ENCODE measurements around the gene CES4A.

CES4A gene

GRCh38 chr16:66950971-66951790 lies 37.2 kb upstream of the CES4A start (continued):
- TF ChIP-seq, protein P1, sequence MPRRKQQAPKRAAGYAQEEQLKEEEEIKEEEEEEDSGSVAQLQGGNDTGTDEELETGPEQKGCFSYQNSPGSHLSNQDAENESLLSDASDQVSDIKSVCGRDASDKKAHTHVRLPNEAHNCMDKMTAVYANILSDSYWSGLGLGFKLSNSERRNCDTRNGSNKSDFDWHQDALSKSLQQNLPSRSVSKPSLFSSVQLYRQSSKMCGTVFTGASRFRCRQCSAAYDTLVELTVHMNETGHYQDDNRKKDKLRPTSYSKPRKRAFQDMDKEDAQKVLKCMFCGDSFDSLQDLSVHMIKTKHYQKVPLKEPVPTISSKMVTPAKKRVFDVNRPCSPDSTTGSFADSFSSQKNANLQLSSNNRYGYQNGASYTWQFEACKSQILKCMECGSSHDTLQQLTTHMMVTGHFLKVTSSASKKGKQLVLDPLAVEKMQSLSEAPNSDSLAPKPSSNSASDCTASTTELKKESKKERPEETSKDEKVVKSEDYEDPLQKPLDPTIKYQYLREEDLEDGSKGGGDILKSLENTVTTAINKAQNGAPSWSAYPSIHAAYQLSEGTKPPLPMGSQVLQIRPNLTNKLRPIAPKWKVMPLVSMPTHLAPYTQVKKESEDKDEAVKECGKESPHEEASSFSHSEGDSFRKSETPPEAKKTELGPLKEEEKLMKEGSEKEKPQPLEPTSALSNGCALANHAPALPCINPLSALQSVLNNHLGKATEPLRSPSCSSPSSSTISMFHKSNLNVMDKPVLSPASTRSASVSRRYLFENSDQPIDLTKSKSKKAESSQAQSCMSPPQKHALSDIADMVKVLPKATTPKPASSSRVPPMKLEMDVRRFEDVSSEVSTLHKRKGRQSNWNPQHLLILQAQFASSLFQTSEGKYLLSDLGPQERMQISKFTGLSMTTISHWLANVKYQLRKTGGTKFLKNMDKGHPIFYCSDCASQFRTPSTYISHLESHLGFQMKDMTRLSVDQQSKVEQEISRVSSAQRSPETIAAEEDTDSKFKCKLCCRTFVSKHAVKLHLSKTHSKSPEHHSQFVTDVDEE (CRISPR knock-in tag; IDR thresholded peaks at IDR 0.05) = no peak
- no peak for TF ChIP-seq BACH2 (CRISPR knock-in tag; IDR thresholded peaks at IDR 0.05; ENCODE audit: borderline replicate concordance)
- no peak for TF ChIP-seq ISL1 (CRISPR knock-in tag; IDR thresholded peaks at IDR 0.05)
- no peak for TF ChIP-seq TCF4 (CRISPR knock-in tag; IDR thresholded peaks at IDR 0.05; ENCODE audit: borderline replicate concordance)

DNA sequence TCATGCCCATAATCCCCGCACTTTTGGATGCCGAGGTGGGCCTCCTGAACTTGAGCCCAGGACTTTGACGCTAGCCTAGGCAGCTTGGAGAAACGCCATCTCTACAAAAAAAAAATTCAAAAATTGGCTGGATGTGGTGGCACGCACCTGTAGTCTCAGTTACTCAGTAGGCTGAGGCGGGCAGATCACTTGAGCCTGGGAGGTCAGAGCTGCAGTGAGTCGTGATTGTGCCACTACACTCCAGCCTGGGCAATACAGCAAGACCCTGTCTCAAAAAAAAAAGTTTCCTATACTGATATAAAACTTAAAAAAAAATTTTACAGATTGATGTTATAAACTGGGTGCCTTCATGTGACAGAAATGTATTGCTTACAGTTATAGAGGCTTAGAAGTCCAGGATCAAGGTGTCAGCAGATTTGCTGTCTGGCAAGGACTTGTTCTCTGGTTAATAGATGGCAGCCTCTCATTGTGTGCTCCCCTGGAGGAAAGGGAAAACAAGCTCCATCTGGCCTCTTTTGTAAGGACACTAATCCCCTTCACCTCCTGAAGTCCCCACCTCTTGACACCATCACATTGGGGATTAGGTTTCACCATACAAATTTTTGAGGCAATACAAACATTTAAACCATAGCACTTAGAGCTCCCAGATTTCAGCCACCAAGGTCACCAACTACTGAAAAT lies 35.8 kb upstream of the CES4A start:
- no peak for TF ChIP-seq ARNTL (CRISPR knock-in tag; IDR thresholded peaks at IDR 0.05; ENCODE audit: borderline replicate concordance, low read depth)
- no peak for TF ChIP-seq ZFP3 (CRISPR knock-in tag; IDR thresholded peaks at IDR 0.05)
- TF ChIP-seq, protein P2, sequence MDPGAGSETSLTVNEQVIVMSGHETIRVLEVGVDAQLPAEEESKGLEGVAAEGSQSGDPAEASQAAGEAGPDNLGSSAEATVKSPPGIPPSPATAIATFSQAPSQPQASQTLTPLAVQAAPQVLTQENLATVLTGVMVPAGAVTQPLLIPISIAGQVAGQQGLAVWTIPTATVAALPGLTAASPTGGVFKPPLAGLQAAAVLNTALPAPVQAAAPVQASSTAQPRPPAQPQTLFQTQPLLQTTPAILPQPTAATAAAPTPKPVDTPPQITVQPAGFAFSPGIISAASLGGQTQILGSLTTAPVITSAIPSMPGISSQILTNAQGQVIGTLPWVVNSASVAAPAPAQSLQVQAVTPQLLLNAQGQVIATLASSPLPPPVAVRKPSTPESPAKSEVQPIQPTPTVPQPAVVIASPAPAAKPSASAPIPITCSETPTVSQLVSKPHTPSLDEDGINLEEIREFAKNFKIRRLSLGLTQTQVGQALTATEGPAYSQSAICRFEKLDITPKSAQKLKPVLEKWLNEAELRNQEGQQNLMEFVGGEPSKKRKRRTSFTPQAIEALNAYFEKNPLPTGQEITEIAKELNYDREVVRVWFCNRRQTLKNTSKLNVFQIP (CRISPR knock-in tag; IDR thresholded peaks at IDR 0.05; ENCODE audit: borderline replicate concordance, low read depth) = no peak
- no peak for TF ChIP-seq TCF4 (CRISPR knock-in tag; IDR thresholded peaks at IDR 0.05; ENCODE audit: borderline replicate concordance)
- no peak for TF ChIP-seq ZNF8 (CRISPR knock-in tag; IDR thresholded peaks at IDR 0.05)
- no peak for TF ChIP-seq ZC3H10 (CRISPR knock-in tag; IDR thresholded peaks at IDR 0.05)
- TF ChIP-seq ISL1 (CRISPR knock-in tag; IDR thresholded peaks at IDR 0.05) = no peak
- no peak for TF ChIP-seq PPARA (CRISPR knock-in tag; IDR thresholded peaks at IDR 0.05; ENCODE audit: borderline replicate concordance)
- TF ChIP-seq GLIS3 (CRISPR knock-in tag; IDR thresholded peaks at IDR 0.05) = no peak
- no peak for TF ChIP-seq CSDC2 (CRISPR knock-in tag; IDR thresholded peaks at IDR 0.05)
- TF ChIP-seq, protein P3, sequence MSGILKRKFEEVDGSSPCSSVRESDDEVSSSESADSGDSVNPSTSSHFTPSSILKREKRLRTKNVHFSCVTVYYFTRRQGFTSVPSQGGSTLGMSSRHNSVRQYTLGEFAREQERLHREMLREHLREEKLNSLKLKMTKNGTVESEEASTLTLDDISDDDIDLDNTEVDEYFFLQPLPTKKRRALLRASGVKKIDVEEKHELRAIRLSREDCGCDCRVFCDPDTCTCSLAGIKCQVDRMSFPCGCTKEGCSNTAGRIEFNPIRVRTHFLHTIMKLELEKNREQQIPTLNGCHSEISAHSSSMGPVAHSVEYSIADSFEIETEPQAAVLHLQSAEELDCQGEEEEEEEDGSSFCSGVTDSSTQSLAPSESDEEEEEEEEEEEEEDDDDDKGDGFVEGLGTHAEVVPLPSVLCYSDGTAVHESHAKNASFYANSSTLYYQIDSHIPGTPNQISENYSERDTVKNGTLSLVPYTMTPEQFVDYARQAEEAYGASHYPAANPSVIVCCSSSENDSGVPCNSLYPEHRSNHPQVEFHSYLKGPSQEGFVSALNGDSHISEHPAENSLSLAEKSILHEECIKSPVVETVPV (CRISPR knock-in tag; IDR thresholded peaks at IDR 0.05) = no peak
- TF ChIP-seq BACH2 (CRISPR knock-in tag; IDR thresholded peaks at IDR 0.05; ENCODE audit: borderline replicate concordance) = no peak
- no peak for TF ChIP-seq ESRRG (CRISPR knock-in tag; IDR thresholded peaks at IDR 0.05)
- TF ChIP-seq ZNF565 (CRISPR knock-in tag; conservative IDR thresholded peaks at IDR 0.05; ENCODE audit: low read depth) = no peak
- no peak for TF ChIP-seq RARB (CRISPR knock-in tag; IDR thresholded peaks at IDR 0.05)
- no peak for TF ChIP-seq OSR1 (CRISPR knock-in tag; IDR thresholded peaks at IDR 0.05)
- no peak for TF ChIP-seq SNAI2 (CRISPR knock-in tag; IDR thresholded peaks at IDR 0.05)
- ATAC-seq = no peak

DNA sequence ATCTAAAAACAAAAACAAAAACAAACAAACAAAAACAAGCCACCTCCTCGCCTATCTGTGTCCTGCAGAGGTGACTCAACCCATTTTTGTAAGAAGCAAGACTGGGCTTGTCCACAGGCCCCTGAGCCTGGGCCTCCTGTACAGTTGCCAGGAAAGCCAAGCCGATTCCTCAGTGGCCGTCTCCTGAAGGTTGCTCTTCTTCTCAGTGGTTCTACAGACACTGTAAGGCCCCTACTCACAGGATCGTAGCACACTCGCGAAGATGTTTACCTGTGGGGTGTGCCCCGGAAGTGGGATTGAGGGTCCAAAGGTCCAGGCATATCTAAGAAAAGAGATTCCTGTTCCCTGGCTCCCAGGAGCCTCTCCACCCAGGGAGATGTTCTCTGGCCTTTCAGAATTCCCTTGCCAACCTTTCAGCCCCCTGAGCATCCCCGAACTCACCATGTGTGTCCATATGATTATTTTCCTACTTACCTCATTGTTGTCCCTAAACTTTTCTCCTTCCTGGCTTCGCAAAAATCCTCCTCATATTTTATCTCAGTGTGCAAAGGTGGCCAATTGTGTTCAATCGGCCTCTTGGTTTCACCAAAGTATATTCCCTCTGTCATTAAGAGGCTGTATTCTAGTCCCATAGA lies 34.8 kb upstream of the CES4A start:
- peak; percentile 34 for ATAC-seq
- no peak for TF ChIP-seq ZC3H10 (CRISPR knock-in tag; IDR thresholded peaks at IDR 0.05)
- TF ChIP-seq ESRRG (CRISPR knock-in tag; IDR thresholded peaks at IDR 0.05) = no peak
- TF ChIP-seq ZFP30 (CRISPR knock-in tag; IDR thresholded peaks at IDR 0.05) = no peak
- no peak for TF ChIP-seq CREB5 (CRISPR knock-in tag; IDR thresholded peaks at IDR 0.05; ENCODE audit: low read depth)
- TF ChIP-seq RARB (CRISPR knock-in tag; IDR thresholded peaks at IDR 0.05) = no peak
- no peak for TF ChIP-seq GLIS3 (CRISPR knock-in tag; IDR thresholded peaks at IDR 0.05)
- TF ChIP-seq ZNF70 (CRISPR knock-in tag; IDR thresholded peaks at IDR 0.05) = no peak
- TF ChIP-seq ZNF8 (CRISPR knock-in tag; IDR thresholded peaks at IDR 0.05) = no peak
- TF ChIP-seq ZNF565 (CRISPR knock-in tag; conservative IDR thresholded peaks at IDR 0.05; ENCODE audit: low read depth) = no peak
